ENCODE measurements around the gene ATRNL1.

Gene ATRNL1

GRCh38 chr10:115093286-115093775 lies at the start of gene ATRNL1:
TSS of gene ATRNL1 (plus strand) at chr10:115093365. CDS start at chr10:115093751, 386 bp downstream.
- no peak for TF ChIP-seq CTCF (IDR thresholded peaks at IDR 0.05)

GRCh38 chr10:115043719-115044118 lies 49.4 kb upstream of the ATRNL1 start:
- no peak for TF ChIP-seq CTCF (IDR thresholded peaks at IDR 0.05)

- no peak for TF ChIP-seq CTCF (IDR thresholded peaks at IDR 0.05)
These were observed 48.3 kb upstream of the ATRNL1 start for GRCh38 chr10:115044891-115045290.

GRCh38 chr10:115045499-115045898 lies 47.7 kb upstream of the ATRNL1 start:
- TF ChIP-seq CTCF (IDR thresholded peaks at IDR 0.05), result no peak

GRCh38 chr10:115046686-115047236 lies 46.4 kb upstream of the ATRNL1 start:
- no peak for TF ChIP-seq CTCF (IDR thresholded peaks at IDR 0.05)

GRCh38 chr10:115047705-115048104 lies 45.5 kb upstream of the ATRNL1 start:
- TF ChIP-seq CTCF (IDR thresholded peaks at IDR 0.05), result no peak

- TF ChIP-seq CTCF (IDR thresholded peaks at IDR 0.05), result no peak
These were observed 43.8 kb upstream of the ATRNL1 start for GRCh38 chr10:115049318-115049717.

- TF ChIP-seq CTCF (IDR thresholded peaks at IDR 0.05), result no peak
These were observed 43.2 kb upstream of the ATRNL1 start for GRCh38 chr10:115049960-115050359.

All from LNCAP (cell line).